GM12878 (cell line): ENCODE results near the gene PIAS1. TPM values are rescaled to one million over a fixed set of nuclear protein-coding genes. Genes with fewer than 3 reads are reported as not detected.
A peak's percentile ranks its signal among the peaks of the same experiment; 100 is the strongest.

Experiments used
- ATAC-seq: fragments of 200-7000 bp; cut with Tn5 transposase; 3 replicates; pipeline ENCODE4 v1.9.1; 2020; ENCODE audit warnings: mild to moderate bottlenecking, moderate library complexity
- BruUV-seq: library from RNA; stranded (reverse); fragments of 400-500 nt; replicated peaks from 2 replicates; lab custom pipeline; 2021; lab: Mats Ljungman, UMichigan
- CTCF ChIA-PET: fragments of 300-600 bp; sonication (Branson Sonifier 250); formaldehyde crosslinking; extraction: SDS; loops from one replicate; lab custom pipeline; 2021; ENCODE audit warnings: inconsistent platforms; lab: Yijun Ruan, JAX
- POLR2A ChIA-PET: fragments of 350-600 bp; formaldehyde crosslinking; extraction: SDS; loops from one replicate; lab custom pipeline; 2021; ENCODE audit warnings: inconsistent platforms; lab: Charles Lee
- RAD21 ChIA-PET: fragments of 300-600 bp; sonication (Branson Sonifier 250); formaldehyde crosslinking; loops from one replicate; lab custom pipeline; 2023; ENCODE audit warnings: antibody characterized with exemption; ENCODE audit not compliant: unreplicated experiment; lab: Charles Lee
- SMC1A ChIA-PET: fragments of 300-600 bp; sonication (Branson Sonifier 250); formaldehyde crosslinking; loops from one replicate; lab custom pipeline; 2023; ENCODE audit not compliant: unreplicated experiment, uncharacterized antibody; lab: Charles Lee
- DNase-seq: peaks from one replicate; pipeline ENCODE4 v3.0.0-alpha.2; 2011; ENCODE audit warnings: low read depth, low spot score
- FAIRE-seq: peaks from 3 replicates; lab custom pipeline; 2011; peaks lifted over from hg19 to GRCh38; lab: Jason Lieb, UNC
- H2AFZ ChIP-seq: 2 replicates; pipeline ENCODE4 v1.6.0; 2011; ENCODE audit warnings: low read depth, low read length, control low read depth; ENCODE audit not compliant: control insufficient read depth
- H3K27ac ChIP-seq: 2 replicates; pipeline ENCODE4 v1.5.1; 2011; ENCODE audit warnings: control low read depth; ENCODE audit not compliant: control insufficient read depth, insufficient read depth
- H3K27me3 ChIP-seq, 2 experiments: replicated peaks in 1 of 2; 2 replicates each; pipeline versions ENCODE4 v1.6.0 to v1.6.1; 2011; ENCODE audit warnings: low read length in 1 of 2; ENCODE audit not compliant: control insufficient read depth in 2 of 2, insufficient read depth in 2 of 2
- H3K36me3 ChIP-seq, 2 experiments: 2 replicates each; pipeline ENCODE4 v1.5.1; 2011; ENCODE audit warnings: low read length in 1 of 2; ENCODE audit not compliant: control insufficient read depth in 2 of 2, insufficient read depth in 2 of 2
- H3K4me1 ChIP-seq: 2 replicates; pipeline ENCODE4 v1.6.1; 2011; ENCODE audit warnings: mild to moderate bottlenecking, low read length, moderate library complexity, mixed read lengths; ENCODE audit not compliant: control insufficient read depth, insufficient read depth
- H3K4me2 ChIP-seq: 2 replicates; pipeline ENCODE4 v1.6.0; 2011; ENCODE audit warnings: control low read depth; ENCODE audit not compliant: control insufficient read depth, insufficient read depth
- H3K4me3 ChIP-seq: fragments of 200-600 bp; sonication (generic); 2 replicates; pipeline ENCODE4 v1.5.1; 2016
- H3K79me2 ChIP-seq: 2 replicates; pipeline ENCODE4 v1.6.0; 2011; ENCODE audit warnings: low read length; ENCODE audit not compliant: control insufficient read depth, insufficient read depth
- H3K9ac ChIP-seq: 2 replicates; pipeline ENCODE4 v1.8.0; 2011; ENCODE audit warnings: low read length, control low read depth, mixed read lengths; ENCODE audit not compliant: control insufficient read depth, insufficient read depth
- H3K9me3 ChIP-seq: replicated peaks from 3 replicates; pipeline ENCODE4 v1.5.1; 2011; ENCODE audit warnings: mild to moderate bottlenecking, low read length; ENCODE audit not compliant: control insufficient read depth, insufficient read depth
- H4K20me1 ChIP-seq: 2 replicates; pipeline ENCODE4 v1.6.0; 2011; ENCODE audit not compliant: control insufficient read depth, insufficient read depth
- IRF4 ChIP-seq: IDR thresholded peaks from 2 replicates; pipeline ENCODE4 v1.6.1; 2011; ENCODE audit warnings: low read depth, low read length
- NBN ChIP-seq: fragments of 450-650 bp; IDR thresholded peaks from 2 replicates; pipeline ENCODE4 v1.6.1; 2016
- RAD21 ChIP-seq: IDR thresholded peaks from 2 replicates; pipeline ENCODE4 v1.6.1; 2011; ENCODE audit warnings: mild to moderate bottlenecking, low read depth, low read length, moderate library complexity; ENCODE audit not compliant: insufficient read depth
- RELA ChIP-seq: fragments of 450-650 bp; IDR thresholded peaks from 2 replicates; pipeline ENCODE4 v1.8.0; 2014; ENCODE audit warnings: borderline replicate concordance; ENCODE audit not compliant: partially characterized antibody
- TCF7 ChIP-seq: IDR thresholded peaks from 2 replicates; pipeline ENCODE4 v1.6.1; 2014; ENCODE audit warnings: antibody characterized with exemption, borderline replicate concordance
- WGBS: methylation state at CpG from one replicate; pipeline ENCODE4 v1.1.6; 2016; ENCODE audit warnings: low lambda C conversion rate; ENCODE audit not compliant: insufficient replicate concordance, insufficient coverage; ENCODE audit errors: missing lambda C conversion rate; 5-methylcytosine and 5-hydroxymethylcytosine counted together
- in situ Hi-C: fragments of 300-500 bp; cut with MboI; formaldehyde crosslinking; loops from 9 replicates; pipeline ENCODE4 v1.14.3; 2018; ENCODE audit warnings: mixed read lengths
- intact Hi-C: fragments of 100-400 bp; cut with micrococcal nuclease; formaldehyde crosslinking; loops from one replicate; pipeline ENCODE4 v1.14.2; 2022; ENCODE audit not compliant: unreplicated experiment
- polyA plus RNA-seq, 11 experiments: library from polyadenylated mRNA; depleted of rRNA in 4 of 11; unstranded in 6 of 11; stranded (reverse) in 5 of 11; fragments of >200 nt; fragmentation: Nextera tagmentation in 4 of 11; fragmentation: Illumina TruSeq in 1 of 11; extraction: Ambion mirVana in 4 of 11; extraction: Trizol in 1 of 11; gene quantifications; 1 replicate in 1 of 11; 2 replicates in 10 of 11; pipeline versions ENCODE4 v1.2.1 to v1.2.3, GENCODE V29; 2011 to 2016; ENCODE audit warnings: inconsistent platforms in 2 of 11, missing spikeins in 2 of 11, low read depth in 1 of 11
- total RNA-seq, 4 experiments: library from RNA; depleted of rRNA in 3 of 4; stranded (reverse); fragments of >200 nt in 3 of 4; fragmentation: Illumina TruSeq in 1 of 4; extraction: Trizol in 1 of 4; gene quantifications; 2 replicates each; pipeline versions ENCODE4 v1.2.1 to v1.2.3, GENCODE V29; 2013 to 2021
- TF ChIP-seq, protein P1 (sequence below), 3 experiments: IDR thresholded peaks in 2 of 3; conservative IDR thresholded peaks in 1 of 3; 2 replicates each; pipeline ENCODE4 v1.5.1; 2011; ENCODE audit warnings: low read depth in 3 of 3, low read length in 3 of 3, mild to moderate bottlenecking in 3 of 3, control low read depth in 2 of 3, moderate library complexity in 2 of 3, inconsistent platforms in 1 of 3, mixed read lengths in 1 of 3; ENCODE audit not compliant: control insufficient read depth in 2 of 3, insufficient read depth in 1 of 3; ENCODE audit errors: extremely low read depth in 1 of 3
- TF ChIP-seq, protein P2 (sequence below): fragments of 150-350 bp; IDR thresholded peaks from 2 replicates; pipeline ENCODE4 v1.6.1; 2016; ENCODE audit warnings: low read depth, low read length
- TF ChIP-seq, protein P3 (sequence below): fragments of 450-650 bp; IDR thresholded peaks from 2 replicates; pipeline ENCODE4 v1.6.1; 2016; ENCODE audit warnings: mild to moderate bottlenecking, moderate library complexity, borderline replicate concordance
- TF ChIP-seq, protein P4 (sequence below): fragments of 450-650 bp; IDR thresholded peaks from 2 replicates; pipeline ENCODE4 v1.6.1; 2018; ENCODE audit warnings: borderline replicate concordance, mild to moderate bottlenecking; ENCODE audit not compliant: partially characterized antibody

The PIAS1 gene
- total and polyA plus RNA-seq, 10 of the 15 experiments (the other 5 are each of a cell fraction or from before 2014, with no cell fraction given): 20.2 to 96.3 (median 37.0) TPM

DNA sequence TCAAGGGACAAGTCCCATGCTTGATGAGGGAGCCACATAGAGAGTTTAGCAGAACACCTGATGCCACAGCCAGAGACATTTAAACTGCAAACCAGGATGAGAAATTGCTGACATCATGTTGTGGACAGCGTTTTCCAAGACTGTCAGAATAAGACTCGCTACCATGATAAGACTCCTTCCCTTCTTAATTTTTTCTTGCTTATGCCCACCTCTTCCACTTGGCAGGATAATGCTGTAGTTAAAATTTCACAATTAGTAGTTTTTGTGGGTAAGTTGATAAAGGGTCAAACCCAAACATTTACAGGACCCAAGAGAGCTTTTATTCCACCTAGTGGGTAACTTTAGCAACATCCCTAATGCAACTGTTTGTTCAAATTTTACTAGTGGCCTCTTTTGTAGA lies 3.0 kb upstream of the PIAS1 start:
- 97% methylated on average over 2 of the region's 2 CpGs for WGBS
- no peak overlapping the region for H3K9ac ChIP-seq
- ChIA-PET POLR2A (interaction anchor here (0.5 to 0.9 kb wide), 2 partner anchors 151 to 1383 kb away, joined by 3 to 8 read pairs; no protein-coding TSS in a partner anchor), SMC1A (interaction anchor here (1.0 to 1.3 kb wide), 3 partner anchors 17 to 194 kb away, joined by 3 read pairs; no protein-coding TSS in a partner anchor), CTCF (interaction anchor here (0.7 to 3.8 kb wide), 3 partner anchors 90 to 210 kb away, joined by 3 to 11 read pairs (median 3); no protein-coding TSS in a partner anchor), RAD21 (interaction anchor here (0.9 to 1.4 kb wide), 4 partner anchors 17 to 188 kb away, joined by 3 read pairs; no protein-coding TSS in a partner anchor)
- no peaks in the 10 kb centered on the region for H4K20me1 ChIP-seq
- intact Hi-C loops (no loop called here), in situ Hi-C loops (no loop called here)
- no peak overlapping the region for H2AFZ ChIP-seq
- FAIRE-seq (peak; percentile 31), DNase-seq (no peak), ATAC-seq (no peak)
- peaks cover 6% of the 10 kb centered on the region for H3K4me1 ChIP-seq
- H3K4me3 ChIP-seq: no peak overlapping the region
- H3K27ac ChIP-seq: no peak overlapping the region
- no TSS peak for BruUV-seq
- peaks cover 20% of the 10 kb centered on the region for H3K79me2 ChIP-seq
- H3K27me3 ChIP-seq: no peaks in the 10 kb centered on the region
- H3K36me3 ChIP-seq: no peaks in the 10 kb centered on the region
- H3K9me3 ChIP-seq: peaks cover 4% of the 10 kb centered on the region; the same call in 1 of the 3 replicates
- no peak overlapping the region for H3K4me2 ChIP-seq
- TF ChIP-seq IRF4 (no peak), RAD21 (peak; percentile 35; the same call in 1 of the 2 replicates), RELA (no peak), NBN (no peak), TCF7 (no peak)
- TF ChIP-seq, protein P1, sequence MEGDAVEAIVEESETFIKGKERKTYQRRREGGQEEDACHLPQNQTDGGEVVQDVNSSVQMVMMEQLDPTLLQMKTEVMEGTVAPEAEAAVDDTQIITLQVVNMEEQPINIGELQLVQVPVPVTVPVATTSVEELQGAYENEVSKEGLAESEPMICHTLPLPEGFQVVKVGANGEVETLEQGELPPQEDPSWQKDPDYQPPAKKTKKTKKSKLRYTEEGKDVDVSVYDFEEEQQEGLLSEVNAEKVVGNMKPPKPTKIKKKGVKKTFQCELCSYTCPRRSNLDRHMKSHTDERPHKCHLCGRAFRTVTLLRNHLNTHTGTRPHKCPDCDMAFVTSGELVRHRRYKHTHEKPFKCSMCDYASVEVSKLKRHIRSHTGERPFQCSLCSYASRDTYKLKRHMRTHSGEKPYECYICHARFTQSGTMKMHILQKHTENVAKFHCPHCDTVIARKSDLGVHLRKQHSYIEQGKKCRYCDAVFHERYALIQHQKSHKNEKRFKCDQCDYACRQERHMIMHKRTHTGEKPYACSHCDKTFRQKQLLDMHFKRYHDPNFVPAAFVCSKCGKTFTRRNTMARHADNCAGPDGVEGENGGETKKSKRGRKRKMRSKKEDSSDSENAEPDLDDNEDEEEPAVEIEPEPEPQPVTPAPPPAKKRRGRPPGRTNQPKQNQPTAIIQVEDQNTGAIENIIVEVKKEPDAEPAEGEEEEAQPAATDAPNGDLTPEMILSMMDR (IDR thresholded peaks at IDR 0.05 in 2 of 3, conservative IDR thresholded peaks at IDR 0.05 in 1 of 3; ENCODE audit: control insufficient read depth in 2 of 3, extremely low read depth in 1 of 3, insufficient read depth in 1 of 3, low read depth in 3 of 3, low read length in 3 of 3): peak in 1 of 3 experiments; percentile 13; a peak in 1 of 6 replicates
- TF ChIP-seq, protein P2, sequence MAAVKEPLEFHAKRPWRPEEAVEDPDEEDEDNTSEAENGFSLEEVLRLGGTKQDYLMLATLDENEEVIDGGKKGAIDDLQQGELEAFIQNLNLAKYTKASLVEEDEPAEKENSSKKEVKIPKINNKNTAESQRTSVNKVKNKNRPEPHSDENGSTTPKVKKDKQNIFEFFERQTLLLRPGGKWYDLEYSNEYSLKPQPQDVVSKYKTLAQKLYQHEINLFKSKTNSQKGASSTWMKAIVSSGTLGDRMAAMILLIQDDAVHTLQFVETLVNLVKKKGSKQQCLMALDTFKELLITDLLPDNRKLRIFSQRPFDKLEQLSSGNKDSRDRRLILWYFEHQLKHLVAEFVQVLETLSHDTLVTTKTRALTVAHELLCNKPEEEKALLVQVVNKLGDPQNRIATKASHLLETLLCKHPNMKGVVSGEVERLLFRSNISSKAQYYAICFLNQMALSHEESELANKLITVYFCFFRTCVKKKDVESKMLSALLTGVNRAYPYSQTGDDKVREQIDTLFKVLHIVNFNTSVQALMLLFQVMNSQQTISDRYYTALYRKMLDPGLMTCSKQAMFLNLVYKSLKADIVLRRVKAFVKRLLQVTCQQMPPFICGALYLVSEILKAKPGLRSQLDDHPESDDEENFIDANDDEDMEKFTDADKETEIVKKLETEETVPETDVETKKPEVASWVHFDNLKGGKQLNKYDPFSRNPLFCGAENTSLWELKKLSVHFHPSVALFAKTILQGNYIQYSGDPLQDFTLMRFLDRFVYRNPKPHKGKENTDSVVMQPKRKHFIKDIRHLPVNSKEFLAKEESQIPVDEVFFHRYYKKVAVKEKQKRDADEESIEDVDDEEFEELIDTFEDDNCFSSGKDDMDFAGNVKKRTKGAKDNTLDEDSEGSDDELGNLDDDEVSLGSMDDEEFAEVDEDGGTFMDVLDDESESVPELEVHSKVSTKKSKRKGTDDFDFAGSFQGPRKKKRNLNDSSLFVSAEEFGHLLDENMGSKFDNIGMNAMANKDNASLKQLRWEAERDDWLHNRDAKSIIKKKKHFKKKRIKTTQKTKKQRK: no peak
- TF ChIP-seq, protein P3, sequence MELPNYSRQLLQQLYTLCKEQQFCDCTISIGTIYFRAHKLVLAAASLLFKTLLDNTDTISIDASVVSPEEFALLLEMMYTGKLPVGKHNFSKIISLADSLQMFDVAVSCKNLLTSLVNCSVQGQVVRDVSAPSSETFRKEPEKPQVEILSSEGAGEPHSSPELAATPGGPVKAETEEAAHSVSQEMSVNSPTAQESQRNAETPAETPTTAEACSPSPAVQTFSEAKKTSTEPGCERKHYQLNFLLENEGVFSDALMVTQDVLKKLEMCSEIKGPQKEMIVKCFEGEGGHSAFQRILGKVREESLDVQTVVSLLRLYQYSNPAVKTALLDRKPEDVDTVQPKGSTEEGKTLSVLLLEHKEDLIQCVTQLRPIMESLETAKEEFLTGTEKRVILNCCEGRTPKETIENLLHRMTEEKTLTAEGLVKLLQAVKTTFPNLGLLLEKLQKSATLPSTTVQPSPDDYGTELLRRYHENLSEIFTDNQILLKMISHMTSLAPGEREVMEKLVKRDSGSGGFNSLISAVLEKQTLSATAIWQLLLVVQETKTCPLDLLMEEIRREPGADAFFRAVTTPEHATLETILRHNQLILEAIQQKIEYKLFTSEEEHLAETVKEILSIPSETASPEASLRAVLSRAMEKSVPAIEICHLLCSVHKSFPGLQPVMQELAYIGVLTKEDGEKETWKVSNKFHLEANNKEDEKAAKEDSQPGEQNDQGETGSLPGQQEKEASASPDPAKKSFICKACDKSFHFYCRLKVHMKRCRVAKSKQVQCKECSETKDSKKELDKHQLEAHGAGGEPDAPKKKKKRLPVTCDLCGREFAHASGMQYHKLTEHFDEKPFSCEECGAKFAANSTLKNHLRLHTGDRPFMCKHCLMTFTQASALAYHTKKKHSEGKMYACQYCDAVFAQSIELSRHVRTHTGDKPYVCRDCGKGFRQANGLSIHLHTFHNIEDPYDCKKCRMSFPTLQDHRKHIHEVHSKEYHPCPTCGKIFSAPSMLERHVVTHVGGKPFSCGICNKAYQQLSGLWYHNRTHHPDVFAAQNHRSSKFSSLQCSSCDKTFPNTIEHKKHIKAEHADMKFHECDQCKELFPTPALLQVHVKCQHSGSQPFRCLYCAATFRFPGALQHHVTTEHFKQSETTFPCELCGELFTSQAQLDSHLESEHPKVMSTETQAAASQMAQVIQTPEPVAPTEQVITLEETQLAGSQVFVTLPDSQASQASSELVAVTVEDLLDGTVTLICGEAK: no peak
- TF ChIP-seq, protein P4, sequence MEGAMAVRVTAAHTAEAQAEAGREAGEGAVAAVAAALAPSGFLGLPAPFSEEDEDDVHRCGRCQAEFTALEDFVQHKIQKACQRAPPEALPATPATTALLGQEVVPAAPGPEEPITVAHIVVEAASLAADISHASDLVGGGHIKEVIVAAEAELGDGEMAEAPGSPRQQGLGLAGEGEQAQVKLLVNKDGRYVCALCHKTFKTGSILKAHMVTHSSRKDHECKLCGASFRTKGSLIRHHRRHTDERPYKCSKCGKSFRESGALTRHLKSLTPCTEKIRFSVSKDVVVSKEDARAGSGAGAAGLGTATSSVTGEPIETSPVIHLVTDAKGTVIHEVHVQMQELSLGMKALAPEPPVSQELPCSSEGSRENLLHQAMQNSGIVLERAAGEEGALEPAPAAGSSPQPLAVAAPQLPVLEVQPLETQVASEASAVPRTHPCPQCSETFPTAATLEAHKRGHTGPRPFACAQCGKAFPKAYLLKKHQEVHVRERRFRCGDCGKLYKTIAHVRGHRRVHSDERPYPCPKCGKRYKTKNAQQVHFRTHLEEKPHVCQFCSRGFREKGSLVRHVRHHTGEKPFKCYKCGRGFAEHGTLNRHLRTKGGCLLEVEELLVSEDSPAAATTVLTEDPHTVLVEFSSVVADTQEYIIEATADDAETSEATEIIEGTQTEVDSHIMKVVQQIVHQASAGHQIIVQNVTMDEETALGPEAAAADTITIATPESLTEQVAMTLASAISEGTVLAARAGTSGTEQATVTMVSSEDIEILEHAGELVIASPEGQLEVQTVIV: no peak
